ENCODE data around the gene MTMR10. TPM values are rescaled to one million over a fixed set of nuclear protein-coding genes. Genes with fewer than 3 reads are reported as not detected.

MTMR10 gene
- total RNA-seq, 2 experiments from 2014 or later = 24.9 to 26.6 TPM

DNA sequence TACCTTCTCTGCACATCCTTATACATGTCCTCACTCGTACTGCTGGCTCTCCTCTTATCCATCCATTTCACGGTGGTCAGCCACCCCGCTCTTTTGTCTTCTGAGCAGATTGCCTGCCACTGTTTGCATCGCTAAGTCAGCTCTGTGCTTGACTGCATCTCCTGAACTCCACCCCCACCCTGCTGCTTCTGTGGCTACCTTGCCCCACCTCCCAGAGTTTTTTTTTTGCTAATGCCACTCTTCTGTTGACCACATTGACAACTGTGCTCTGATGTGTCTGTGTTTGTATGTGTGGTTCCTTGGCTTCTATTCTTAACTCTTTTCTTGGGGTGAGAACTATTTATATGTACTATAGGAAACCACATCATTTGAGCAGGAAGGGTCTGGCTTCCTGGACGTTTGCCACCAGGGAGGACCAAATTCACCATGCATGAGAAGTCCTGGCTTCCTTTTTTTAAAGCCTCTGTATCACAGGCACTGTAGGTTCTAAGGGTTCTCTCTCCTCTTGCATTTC lies 12.8 kb upstream of the MTMR10 start:
- POLR2A ChIA-PET = no interaction called here
- Mint-ChIP-seq H3K4me3 (peak overlapping the region; percentile 29), H3K9me3 (no peaks in the 10 kb centered on the region)

GRCh38 chr15:31001702-31002101 lies 10.3 kb upstream of the MTMR10 start:
- Mint-ChIP-seq H3K27ac (no peak overlapping the region), H3K36me3 (ENCODE audit: low read depth) (no peaks in the 10 kb centered on the region), H3K4me3 (no peak overlapping the region), H3K9me3 (no peaks in the 10 kb centered on the region), H3K4me1 (peaks cover 30% of the 10 kb centered on the region), H3K27me3 (peaks cover 46% of the 10 kb centered on the region)
- no peak for DNase-seq
- CTCF ChIA-PET = no interaction called here
- POLR2A ChIA-PET = no interaction called here

More for the DNA sequence above, 12.8 kb upstream of the MTMR10 start:
- H3K36me3 Mint-ChIP-seq (ENCODE audit: low read depth) = no peaks in the 10 kb centered on the region
- DNase-seq = peak; percentile 41
- H3K27me3 Mint-ChIP-seq = peaks cover 59% of the 10 kb centered on the region
- CTCF ChIA-PET = no interaction called here
- peak overlapping the region; percentile 70 for H3K27ac Mint-ChIP-seq
- peaks cover 37% of the 10 kb centered on the region for H3K4me1 Mint-ChIP-seq

- H3K4me1 Mint-ChIP-seq = peaks cover 22% of the 10 kb centered on the region
- POLR2A ChIA-PET = interaction anchor here (0.6 kb wide), 1 partner anchor 24 kb away, joined by 3 read pairs; no protein-coding TSS in a partner anchor
- CTCF ChIA-PET = no interaction called here
- H3K9me3 Mint-ChIP-seq = no peaks in the 10 kb centered on the region
- DNase-seq = no peak
- H3K36me3 Mint-ChIP-seq (ENCODE audit: low read depth) = peaks cover 2% of the 10 kb centered on the region
- H3K27me3 Mint-ChIP-seq = peaks cover 37% of the 10 kb centered on the region
- H3K27ac Mint-ChIP-seq = no peak overlapping the region
- no peak overlapping the region for H3K4me3 Mint-ChIP-seq
These were observed 8.3 kb upstream of the MTMR10 start for GRCh38 chr15:30999729-31000128.

DNA sequence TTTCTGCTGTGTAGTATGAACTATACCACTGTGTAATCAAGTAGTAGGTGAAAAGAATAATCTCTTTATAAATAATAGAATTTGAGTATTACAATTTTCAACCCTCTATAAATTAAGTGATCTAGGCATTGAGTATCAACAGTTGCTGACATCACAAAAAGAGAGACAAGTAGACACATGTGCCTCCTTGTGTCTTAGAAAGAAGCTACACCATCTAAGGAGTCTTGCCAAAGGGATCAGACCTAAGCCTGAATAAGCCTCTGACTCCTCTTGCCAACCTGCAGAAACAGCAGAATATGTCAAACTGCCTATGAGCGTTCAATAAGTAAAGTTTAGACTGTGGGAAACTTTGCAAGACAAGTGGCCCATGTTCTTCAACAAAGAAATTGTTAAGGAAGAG lies 5.8 kb upstream of the MTMR10 start:
- Mint-ChIP-seq H3K4me1 (peaks cover 11% of the 10 kb centered on the region), H3K27ac (no peak overlapping the region), H3K27me3 (peaks cover 27% of the 10 kb centered on the region), H3K4me3 (no peak overlapping the region), H3K9me3 (no peaks in the 10 kb centered on the region), H3K36me3 (ENCODE audit: low read depth) (peaks cover 2% of the 10 kb centered on the region)
- ChIA-PET POLR2A (no interaction called here), CTCF (interaction anchor here (0.8 kb wide), 1 partner anchor 33 kb away, joined by 3 read pairs; no protein-coding TSS in a partner anchor)
- no peak for DNase-seq

DNA sequence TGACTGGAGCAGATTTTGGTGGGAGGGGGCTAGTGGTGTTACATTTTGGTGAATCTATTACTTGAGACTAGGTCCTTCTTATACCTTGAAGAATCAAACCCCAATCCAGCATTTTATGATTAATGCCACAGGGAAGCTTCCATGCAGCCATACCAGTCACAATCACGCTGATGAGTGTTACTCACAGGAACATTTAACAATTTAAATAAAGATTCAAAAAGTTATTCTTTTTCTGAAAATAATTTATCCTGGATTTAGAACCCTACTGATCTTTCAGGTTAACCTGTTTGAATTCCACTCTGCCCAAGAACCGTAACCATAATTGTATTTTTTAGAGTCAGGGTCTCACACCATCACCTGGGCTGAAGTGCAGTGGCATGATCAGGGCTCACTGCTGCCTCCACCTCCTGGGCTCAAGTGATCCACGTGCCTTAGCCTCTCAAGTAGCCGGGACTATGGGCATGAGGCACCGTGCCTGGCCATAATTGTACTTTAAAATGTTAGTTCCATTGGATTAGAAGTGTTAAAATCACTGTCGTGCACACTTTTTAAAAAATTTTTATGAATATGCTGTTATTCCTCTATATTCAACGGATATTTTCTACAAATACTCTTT lies 929 bp upstream of the MTMR10 start:
- Mint-ChIP-seq H3K36me3 (ENCODE audit: low read depth) (peaks cover 12% of the 10 kb centered on the region), H3K4me1 (peaks cover 24% of the 10 kb centered on the region), H3K27me3 (peaks cover 8% of the 10 kb centered on the region), H3K9me3 (no peaks in the 10 kb centered on the region), H3K27ac (peak overlapping the region; percentile 88), H3K4me3 (peak overlapping the region; percentile 80)
- DNase-seq = no peak
- POLR2A ChIA-PET = no interaction called here
- CTCF ChIA-PET = interaction anchor here (0.9 to 1.7 kb wide), 2 partner anchors 9 to 30 kb away, joined by 3 to 6 read pairs; no protein-coding TSS in a partner anchor

DNA sequence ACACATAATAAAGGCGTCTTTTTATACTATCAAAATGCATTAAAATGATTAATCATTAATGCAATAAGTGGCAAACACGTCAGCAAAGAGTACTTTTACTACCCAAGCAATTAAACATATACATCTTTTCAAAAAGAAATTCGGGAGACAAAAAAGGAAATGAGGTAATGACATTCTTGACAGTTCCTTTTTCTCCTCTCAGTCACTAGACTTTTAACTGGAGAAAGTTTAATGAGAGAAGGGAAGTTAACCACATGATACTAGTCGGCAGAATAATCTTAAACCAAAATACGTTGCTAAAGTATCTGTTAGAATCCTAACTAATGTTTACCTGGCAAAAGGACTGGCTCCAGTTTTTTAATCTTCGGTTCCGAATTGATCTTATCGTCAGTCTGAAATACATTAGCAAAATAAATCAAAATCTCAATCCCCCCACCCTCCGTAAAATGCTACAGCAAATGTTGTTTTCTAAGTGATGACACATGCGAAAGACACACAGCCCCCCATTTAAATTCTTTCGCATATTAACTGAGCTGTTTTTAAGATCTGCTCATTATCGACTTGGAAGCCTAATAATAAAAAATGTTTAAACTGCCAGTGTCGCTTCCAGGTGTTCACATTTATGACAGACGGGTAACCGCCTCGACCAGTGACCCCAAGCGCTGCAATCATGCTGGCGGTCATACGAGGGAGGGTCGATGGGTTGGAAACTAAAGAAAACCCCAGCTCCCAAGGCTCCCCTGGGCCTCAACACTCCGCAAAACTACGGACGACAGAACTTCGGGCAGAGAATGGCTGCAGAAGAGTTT lies 778 bp downstream of the MTMR10 start:
- Mint-ChIP-seq H3K9me3 (no peaks in the 10 kb centered on the region), H3K27me3 (peaks cover 1% of the 10 kb centered on the region), H3K36me3 (ENCODE audit: low read depth) (peaks cover 18% of the 10 kb centered on the region), H3K4me3 (peak overlapping the region; percentile 96), H3K4me1 (peaks cover 29% of the 10 kb centered on the region), H3K27ac (peak overlapping the region; percentile 96)
- POLR2A ChIA-PET = no interaction called here
- no peak for DNase-seq
- CTCF ChIA-PET = interaction anchor here (1.7 kb wide), 1 partner anchor 8 kb away, joined by 6 read pairs; no protein-coding TSS in a partner anchor

DNA sequence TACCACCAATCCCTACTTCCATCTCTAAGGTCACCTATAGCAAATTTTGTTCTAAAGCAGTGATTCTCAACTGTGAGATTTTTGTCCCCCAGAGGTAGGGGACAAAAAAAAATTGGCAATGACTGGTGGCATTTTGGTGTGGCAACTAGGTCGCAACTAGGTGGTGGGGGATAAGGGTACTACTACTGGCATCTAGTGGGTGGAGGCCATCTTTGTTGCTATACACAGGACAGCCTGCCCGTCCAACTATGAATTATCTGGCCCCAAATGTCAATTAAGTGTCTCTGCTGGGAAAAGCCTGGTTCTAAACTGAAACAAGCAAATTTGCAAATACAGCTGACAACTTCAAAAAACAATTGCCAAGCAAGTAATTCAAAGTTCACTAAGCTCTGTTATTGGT lies 1.4 kb downstream of the MTMR10 start:
- peak overlapping the region; percentile 96 for H3K4me3 Mint-ChIP-seq
- no peaks in the 10 kb centered on the region for H3K9me3 Mint-ChIP-seq
- ChIA-PET CTCF (no interaction called here), POLR2A (no interaction called here)
- peaks cover 22% of the 10 kb centered on the region for H3K36me3 Mint-ChIP-seq (ENCODE audit: low read depth)
- H3K27ac Mint-ChIP-seq = peak overlapping the region; percentile 96
- DNase-seq = no peak
- H3K4me1 Mint-ChIP-seq = peaks cover 32% of the 10 kb centered on the region
- no peaks in the 10 kb centered on the region for H3K27me3 Mint-ChIP-seq

DNA sequence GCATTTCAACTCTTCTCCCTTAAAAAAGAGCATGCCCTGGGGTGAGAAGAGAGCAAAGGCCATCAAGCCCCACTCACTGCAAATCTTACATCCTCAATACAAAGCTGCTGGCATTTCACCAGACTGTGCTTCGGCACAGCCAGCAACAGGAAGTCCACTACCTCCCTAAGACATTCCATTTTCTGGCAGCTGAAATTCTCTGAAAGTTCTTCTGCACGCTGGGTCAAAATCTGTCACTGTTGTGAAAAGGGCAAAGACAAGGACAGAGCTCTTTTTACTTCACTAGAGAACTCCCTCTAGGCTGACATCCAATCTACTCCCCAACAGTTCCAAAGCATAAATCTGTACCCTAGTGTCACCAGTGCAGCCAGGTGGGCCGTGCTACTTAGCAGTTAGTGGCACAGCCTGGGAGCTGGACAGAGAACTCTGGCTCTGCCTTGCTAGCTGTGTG lies 6.3 kb downstream of the MTMR10 start:
- no peaks in the 10 kb centered on the region for H3K27me3 Mint-ChIP-seq
- no peak overlapping the region for H3K27ac Mint-ChIP-seq
- DNase-seq = no peak
- H3K4me3 Mint-ChIP-seq = no peak overlapping the region
- ChIA-PET CTCF (interaction anchor here (1.6 kb wide), 1 partner anchor 19 kb away, joined by 3 read pairs; no protein-coding TSS in a partner anchor), POLR2A (no interaction called here)
- H3K9me3 Mint-ChIP-seq = no peaks in the 10 kb centered on the region
- H3K36me3 Mint-ChIP-seq (ENCODE audit: low read depth) = peaks cover 48% of the 10 kb centered on the region
- H3K4me1 Mint-ChIP-seq = peaks cover 40% of the 10 kb centered on the region

DNA sequence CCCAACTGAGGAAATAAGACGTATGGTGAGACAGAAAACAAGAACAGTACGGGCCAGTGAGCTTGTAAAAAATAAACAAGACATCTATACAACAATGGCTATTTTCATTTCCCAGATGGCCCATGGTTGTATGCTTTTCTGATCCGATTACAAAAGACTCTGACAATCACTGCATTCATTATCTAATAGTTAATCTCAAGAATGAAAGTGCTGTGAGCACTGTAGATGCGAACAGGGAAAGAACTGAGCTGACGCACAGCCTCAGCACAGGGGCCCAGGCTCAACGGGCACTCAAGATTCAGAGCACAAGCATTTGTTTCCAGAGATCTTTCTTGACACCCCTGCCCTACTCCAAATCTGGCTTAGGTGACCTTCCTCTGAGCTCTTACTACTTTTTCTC lies 6.9 kb downstream of the MTMR10 start:
- H3K36me3 Mint-ChIP-seq (ENCODE audit: low read depth) = peaks cover 50% of the 10 kb centered on the region
- POLR2A ChIA-PET = no interaction called here
- H3K27me3 Mint-ChIP-seq = no peaks in the 10 kb centered on the region
- no peak for DNase-seq
- CTCF ChIA-PET = interaction anchor here (3.0 kb wide), 1 partner anchor 11 kb away, joined by 11 read pairs; no protein-coding TSS in a partner anchor
- peaks cover 42% of the 10 kb centered on the region for H3K4me1 Mint-ChIP-seq
- no peak overlapping the region for H3K27ac Mint-ChIP-seq
- H3K9me3 Mint-ChIP-seq = no peaks in the 10 kb centered on the region
- no peak overlapping the region for H3K4me3 Mint-ChIP-seq

DNA sequence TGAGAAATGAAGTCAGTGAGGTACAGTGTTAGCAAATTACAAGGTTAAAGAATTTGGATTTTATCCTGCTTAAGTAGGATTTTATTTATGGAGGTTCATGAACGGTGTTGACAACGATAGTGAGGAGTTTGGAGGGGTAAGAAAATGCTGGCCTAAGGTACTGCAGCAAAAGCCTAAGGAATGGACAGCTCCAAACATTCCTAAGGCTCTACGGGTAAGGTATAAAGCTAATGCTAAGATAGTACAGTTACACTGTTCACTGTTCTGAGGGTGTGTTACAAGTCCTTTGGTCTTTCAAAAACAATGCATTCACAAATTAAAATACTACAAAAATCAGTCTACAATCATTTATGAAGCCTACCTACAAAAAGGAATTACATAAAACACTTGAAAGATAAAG lies 7.3 kb downstream of the MTMR10 start:
- POLR2A ChIA-PET = no interaction called here
- Mint-ChIP-seq H3K9me3 (no peaks in the 10 kb centered on the region), H3K27me3 (no peaks in the 10 kb centered on the region), H3K4me1 (peaks cover 45% of the 10 kb centered on the region), H3K36me3 (ENCODE audit: low read depth) (peaks cover 53% of the 10 kb centered on the region), H3K27ac (no peak overlapping the region), H3K4me3 (no peak overlapping the region)
- CTCF ChIA-PET = interaction anchor here (2.4 to 3.0 kb wide), 2 partner anchors 8 to 10 kb away, joined by 6 to 11 read pairs; partner anchors contain the start of gene MTMR10
- no peak for DNase-seq

DNA sequence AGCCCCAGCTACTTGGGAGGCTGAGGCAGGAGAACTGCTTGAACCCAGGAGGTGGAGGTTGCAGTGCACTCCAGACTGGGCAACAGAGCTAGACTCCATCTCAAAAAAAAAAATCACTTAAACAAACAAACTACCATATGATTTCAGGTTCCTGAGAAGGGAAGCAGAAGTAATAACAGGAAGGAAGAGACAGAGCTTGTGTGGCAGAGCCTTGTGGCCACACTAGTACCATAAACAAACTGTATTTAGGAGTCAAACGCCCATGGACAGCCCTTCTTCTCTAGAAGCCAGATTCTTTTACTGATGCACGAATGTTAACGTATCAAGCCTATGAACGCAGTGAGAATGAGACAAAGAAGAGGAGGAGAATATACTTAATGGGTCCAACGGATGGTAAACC lies 12.0 kb downstream of the MTMR10 start:
- H3K27ac Mint-ChIP-seq = peak overlapping the region; percentile 7
- ChIA-PET CTCF (interaction anchor here (0.8 kb wide), 1 partner anchor 11 kb away, joined by 3 read pairs; no protein-coding TSS in a partner anchor), POLR2A (no interaction called here)
- H3K9me3 Mint-ChIP-seq = no peaks in the 10 kb centered on the region
- no peaks in the 10 kb centered on the region for H3K27me3 Mint-ChIP-seq
- H3K36me3 Mint-ChIP-seq (ENCODE audit: low read depth) = peaks cover 36% of the 10 kb centered on the region
- DNase-seq = no peak
- H3K4me3 Mint-ChIP-seq = no peak overlapping the region
- peaks cover 28% of the 10 kb centered on the region for H3K4me1 Mint-ChIP-seq

GRCh38 chr15:30978328-30978727 lies 13.1 kb downstream of the MTMR10 start:
- no peak overlapping the region for H3K4me3 Mint-ChIP-seq
- POLR2A ChIA-PET = no interaction called here
- H3K27me3 Mint-ChIP-seq = no peaks in the 10 kb centered on the region
- H3K4me1 Mint-ChIP-seq = peaks cover 22% of the 10 kb centered on the region
- H3K36me3 Mint-ChIP-seq (ENCODE audit: low read depth) = peaks cover 38% of the 10 kb centered on the region
- no peaks in the 10 kb centered on the region for H3K9me3 Mint-ChIP-seq
- CTCF ChIA-PET = interaction anchor here (1.3 kb wide), 1 partner anchor 9 kb away, joined by 3 read pairs; no protein-coding TSS in a partner anchor
- H3K27ac Mint-ChIP-seq = no peak overlapping the region
- DNase-seq = no peak

- H3K4me3 Mint-ChIP-seq = no peak overlapping the region
- H3K27me3 Mint-ChIP-seq = no peaks in the 10 kb centered on the region
- no peak overlapping the region for H3K27ac Mint-ChIP-seq
- ChIA-PET CTCF (interaction anchor here (0.6 to 2.2 kb wide), 2 partner anchors 9 to 53 kb away, joined by 3 to 11 read pairs; no protein-coding TSS in a partner anchor), POLR2A (no interaction called here)
- H3K9me3 Mint-ChIP-seq = no peaks in the 10 kb centered on the region
- peaks cover 41% of the 10 kb centered on the region for H3K36me3 Mint-ChIP-seq (ENCODE audit: low read depth)
- H3K4me1 Mint-ChIP-seq = peaks cover 32% of the 10 kb centered on the region
- DNase-seq = no peak
These were observed 17.3 kb downstream of the MTMR10 start for GRCh38 chr15:30974112-30974511.
